Keratinocyte (primary cell): ENCODE results near the gene OR1I1. TPM values are rescaled to one million over a fixed set of nuclear protein-coding genes. Genes with fewer than 3 reads are reported as not detected.

Experiments used
- DNase-seq: peaks from one replicate; pipeline ENCODE4 v3.0.0-alpha.2; 2011; ENCODE audit warnings: low read depth, missing footprints, low spot score
- FAIRE-seq: peaks from 2 replicates; lab custom pipeline; 2011; peaks lifted over from hg19 to GRCh38; lab: Jason Lieb, UNC
- H2AFZ ChIP-seq: 2 replicates; pipeline ENCODE4 v1.6.0; 2012; ENCODE audit warnings: low read length, control low read depth, inconsistent platforms; ENCODE audit not compliant: control insufficient read depth
- H3K27ac ChIP-seq: 2 replicates; pipeline ENCODE4 v1.5.1; 2011; ENCODE audit warnings: low read length; ENCODE audit not compliant: control insufficient read depth, insufficient read depth
- H3K27me3 ChIP-seq: 3 replicates; pipeline ENCODE4 v1.6.0; 2011; ENCODE audit warnings: low read length; ENCODE audit not compliant: control insufficient read depth, insufficient read depth; ENCODE audit errors: extremely low read depth
- H3K36me3 ChIP-seq, 2 experiments: 2 replicates in 1 of 2; 3 replicates in 1 of 2; pipeline ENCODE4 v1.5.1; 2011; ENCODE audit warnings: low read length in 2 of 2, mild to moderate bottlenecking in 1 of 2; ENCODE audit not compliant: control insufficient read depth in 2 of 2, insufficient read depth in 2 of 2; ENCODE audit errors: extremely low read depth in 1 of 2
- H3K4me1 ChIP-seq: 3 replicates; pipeline ENCODE4 v1.5.1; 2011; ENCODE audit warnings: low read length; ENCODE audit not compliant: control insufficient read depth, insufficient read depth; ENCODE audit errors: extremely low read depth
- H3K4me2 ChIP-seq: 3 replicates; pipeline ENCODE4 v1.6.0; 2011; ENCODE audit warnings: low read depth, low read length; ENCODE audit not compliant: control insufficient read depth, insufficient read depth; ENCODE audit errors: extremely low read depth
- H3K4me3 ChIP-seq, 3 experiments: fragments of 200-600 bp in 1 of 3; sonication (generic) in 1 of 3; 2 replicates in 2 of 3; 3 replicates in 1 of 3; pipeline ENCODE4 v1.5.1; 2011 to 2016; ENCODE audit warnings: low read length in 3 of 3, mild to moderate bottlenecking in 3 of 3, control low read depth in 2 of 3, inconsistent platforms in 1 of 3, low read depth in 1 of 3, mixed read lengths in 1 of 3, mixed run types in 1 of 3, moderate library complexity in 1 of 3; ENCODE audit not compliant: control insufficient read depth in 2 of 3, insufficient read depth in 2 of 3; ENCODE audit errors: extremely low read depth in 1 of 3
- H3K79me2 ChIP-seq: 2 replicates; pipeline ENCODE4 v1.6.0; 2012; ENCODE audit warnings: low read length; ENCODE audit not compliant: control insufficient read depth, insufficient read depth
- H3K9ac ChIP-seq: 3 replicates; pipeline ENCODE4 v1.6.0; 2011; ENCODE audit warnings: low read length; ENCODE audit not compliant: control insufficient read depth, insufficient read depth; ENCODE audit errors: extremely low read depth
- H3K9me1 ChIP-seq: 3 replicates; pipeline ENCODE4 v1.6.0; 2011; ENCODE audit warnings: low read length; ENCODE audit not compliant: control insufficient read depth, insufficient read depth; ENCODE audit errors: extremely low read depth
- H3K9me3 ChIP-seq: 2 replicates; pipeline ENCODE4 v1.5.1; 2012; ENCODE audit warnings: low read depth, low read length; ENCODE audit not compliant: control insufficient read depth
- H4K20me1 ChIP-seq: 3 replicates; pipeline ENCODE4 v1.6.0; 2011; ENCODE audit warnings: low read length; ENCODE audit not compliant: control insufficient read depth, insufficient read depth; ENCODE audit errors: extremely low read depth
- EZH2 ChIP-seq: IDR thresholded peaks from one replicate; pipeline ENCODE4 v1.6.1; 2012; ENCODE audit warnings: inconsistent platforms, mild to moderate bottlenecking, low read length, moderate library complexity
- dilution Hi-C: fragments of 300-500 bp; cut with MboI; formaldehyde crosslinking; loops from one replicate; pipeline ENCODE4 v1.7.0; 2020; ENCODE audit warnings: low sequenced_read_pairs; ENCODE audit not compliant: extremely low pct_ligation_motif_present
- polyA plus RNA-seq, 5 experiments: library from polyadenylated mRNA; depleted of rRNA in 3 of 5; stranded (reverse) in 3 of 5; stranded (forward) in 1 of 5; unstranded in 1 of 5; fragments of >200 nt; gene quantifications; 1 replicate in 1 of 5; 2 replicates in 3 of 5; 3 replicates in 1 of 5; pipeline versions ENCODE4 v1.2.1 to v1.2.3, GENCODE V29; 2011 to 2012; ENCODE audit warnings: missing spikeins in 2 of 5, low read depth in 1 of 5, low replicate concordance in 1 of 5
- TF ChIP-seq, protein P1 (sequence below), 3 experiments: IDR thresholded peaks in 1 of 3; conservative IDR thresholded peaks in 1 of 3; optimal IDR thresholded peaks in 1 of 3; 2 replicates in 2 of 3; 3 replicates in 1 of 3; pipeline versions ENCODE3 to v1.5.1; 2011; ENCODE audit warnings: low read length in 3 of 3, mild to moderate bottlenecking in 3 of 3, moderate library complexity in 2 of 3, control low read depth in 1 of 3, inconsistent platforms in 1 of 3; ENCODE audit not compliant: insufficient read depth in 2 of 3; ENCODE audit errors: extremely low read depth in 1 of 3

The OR1I1 gene
- polyA plus RNA-seq, 1 donor (not counting 4 experiments of a cell fraction or from before 2014, with no cell fraction given), result not detected

DNA sequence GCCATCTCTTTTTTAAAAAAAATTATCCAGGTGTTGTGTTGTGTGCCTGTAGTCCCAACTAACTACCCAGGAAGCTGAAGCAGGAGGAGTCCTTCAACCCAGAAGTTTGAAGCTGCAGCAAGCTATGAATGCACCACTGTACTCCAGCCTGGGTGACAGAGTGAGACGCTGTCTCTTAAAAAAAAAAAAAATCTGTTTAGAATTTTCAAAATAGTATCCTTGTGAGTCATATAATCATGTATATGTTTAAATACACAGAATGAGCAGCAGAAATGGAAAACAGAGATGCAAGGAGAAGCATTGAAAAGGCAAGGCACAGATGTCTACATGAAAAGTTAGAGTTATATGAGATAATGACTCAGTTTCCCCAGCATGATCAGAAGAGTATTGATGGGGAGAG, 56.4 kb downstream of the OR1I1 start:
- H3K36me3 ChIP-seq, result no peaks in the 10 kb centered on the region
- dilution Hi-C loops, result no loop called here
- FAIRE-seq, result no peak
- H3K27ac ChIP-seq, result no peak overlapping the region
- no peaks in the 10 kb centered on the region for H3K79me2 ChIP-seq
- H4K20me1 ChIP-seq, result no peaks in the 10 kb centered on the region
- H3K4me1 ChIP-seq, result no peaks in the 10 kb centered on the region
- no peak overlapping the region for H3K4me2 ChIP-seq
- no peak for DNase-seq
- H3K9me1 ChIP-seq, result no peaks in the 10 kb centered on the region
- H3K27me3 ChIP-seq, result no peaks in the 10 kb centered on the region
- peaks cover under 1% of the 10 kb centered on the region for H3K9me3 ChIP-seq
- H2AFZ ChIP-seq, result no peak overlapping the region
- H3K4me3 ChIP-seq, result no peak overlapping the region
- no peak for TF ChIP-seq EZH2
- TF ChIP-seq, protein P1, sequence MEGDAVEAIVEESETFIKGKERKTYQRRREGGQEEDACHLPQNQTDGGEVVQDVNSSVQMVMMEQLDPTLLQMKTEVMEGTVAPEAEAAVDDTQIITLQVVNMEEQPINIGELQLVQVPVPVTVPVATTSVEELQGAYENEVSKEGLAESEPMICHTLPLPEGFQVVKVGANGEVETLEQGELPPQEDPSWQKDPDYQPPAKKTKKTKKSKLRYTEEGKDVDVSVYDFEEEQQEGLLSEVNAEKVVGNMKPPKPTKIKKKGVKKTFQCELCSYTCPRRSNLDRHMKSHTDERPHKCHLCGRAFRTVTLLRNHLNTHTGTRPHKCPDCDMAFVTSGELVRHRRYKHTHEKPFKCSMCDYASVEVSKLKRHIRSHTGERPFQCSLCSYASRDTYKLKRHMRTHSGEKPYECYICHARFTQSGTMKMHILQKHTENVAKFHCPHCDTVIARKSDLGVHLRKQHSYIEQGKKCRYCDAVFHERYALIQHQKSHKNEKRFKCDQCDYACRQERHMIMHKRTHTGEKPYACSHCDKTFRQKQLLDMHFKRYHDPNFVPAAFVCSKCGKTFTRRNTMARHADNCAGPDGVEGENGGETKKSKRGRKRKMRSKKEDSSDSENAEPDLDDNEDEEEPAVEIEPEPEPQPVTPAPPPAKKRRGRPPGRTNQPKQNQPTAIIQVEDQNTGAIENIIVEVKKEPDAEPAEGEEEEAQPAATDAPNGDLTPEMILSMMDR (optimal IDR thresholded peaks at IDR 0.05 in 1 of 3, IDR thresholded peaks at IDR 0.05 in 1 of 3, conservative IDR thresholded peaks at IDR 0.05 in 1 of 3; ENCODE audit: extremely low read depth in 1 of 3, insufficient read depth in 2 of 3, low read length in 3 of 3), result no peak
- no peak overlapping the region for H3K9ac ChIP-seq

DNA sequence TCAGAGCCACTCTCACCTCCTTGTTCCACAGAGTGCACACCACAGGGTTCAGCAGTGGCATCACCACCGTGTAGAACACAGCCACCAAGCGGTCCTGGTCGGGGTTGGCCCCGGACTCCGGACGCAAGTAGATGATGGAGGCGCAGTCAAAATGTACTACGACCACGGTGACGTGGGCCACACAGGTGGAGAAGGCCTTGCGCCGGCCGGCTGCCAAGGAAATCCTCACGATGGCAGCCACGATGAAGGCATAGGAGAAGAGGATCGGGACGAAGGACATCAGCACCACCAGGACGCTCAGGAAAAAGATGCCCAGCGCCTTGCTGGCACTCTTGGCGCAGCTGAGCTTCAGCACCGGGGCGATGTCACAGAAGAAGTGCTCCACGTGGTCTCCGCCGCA, 59.1 kb downstream of the OR1I1 start:
- H2AFZ ChIP-seq, result no peak overlapping the region
- dilution Hi-C loops, result no loop called here
- no peaks in the 10 kb centered on the region for H4K20me1 ChIP-seq
- H3K4me2 ChIP-seq, result no peak overlapping the region
- FAIRE-seq (no peak), DNase-seq (no peak)
- peaks cover 4% of the 10 kb centered on the region for H3K9me3 ChIP-seq
- no peaks in the 10 kb centered on the region for H3K79me2 ChIP-seq
- H3K36me3 ChIP-seq, result no peaks in the 10 kb centered on the region
- no peaks in the 10 kb centered on the region for H3K27me3 ChIP-seq
- no peak overlapping the region for H3K27ac ChIP-seq
- TF ChIP-seq EZH2, result no peak
- TF ChIP-seq, protein P1 (optimal IDR thresholded peaks at IDR 0.05 in 1 of 3, IDR thresholded peaks at IDR 0.05 in 1 of 3, conservative IDR thresholded peaks at IDR 0.05 in 1 of 3; ENCODE audit: extremely low read depth in 1 of 3, insufficient read depth in 2 of 3, low read length in 3 of 3), result no peak
- H3K9ac ChIP-seq, result no peak overlapping the region
- H3K4me1 ChIP-seq, result no peaks in the 10 kb centered on the region
- no peak overlapping the region for H3K4me3 ChIP-seq
- no peaks in the 10 kb centered on the region for H3K9me1 ChIP-seq
